GM12872 (cell line): ENCODE measurements around the gene HERC5.

Experiments used
- TF ChIP-seq, protein P1 (sequence below): IDR thresholded peaks from 3 replicates; pipeline ENCODE4 v1.5.1; 2011; ENCODE audit warnings: low read depth, mild to moderate bottlenecking, low read length, moderate library complexity; ENCODE audit not compliant: insufficient read depth

Gene HERC5

GRCh38 chr4:88535090-88535755 lies 78.3 kb downstream of the HERC5 start:
- TF ChIP-seq, protein P1, sequence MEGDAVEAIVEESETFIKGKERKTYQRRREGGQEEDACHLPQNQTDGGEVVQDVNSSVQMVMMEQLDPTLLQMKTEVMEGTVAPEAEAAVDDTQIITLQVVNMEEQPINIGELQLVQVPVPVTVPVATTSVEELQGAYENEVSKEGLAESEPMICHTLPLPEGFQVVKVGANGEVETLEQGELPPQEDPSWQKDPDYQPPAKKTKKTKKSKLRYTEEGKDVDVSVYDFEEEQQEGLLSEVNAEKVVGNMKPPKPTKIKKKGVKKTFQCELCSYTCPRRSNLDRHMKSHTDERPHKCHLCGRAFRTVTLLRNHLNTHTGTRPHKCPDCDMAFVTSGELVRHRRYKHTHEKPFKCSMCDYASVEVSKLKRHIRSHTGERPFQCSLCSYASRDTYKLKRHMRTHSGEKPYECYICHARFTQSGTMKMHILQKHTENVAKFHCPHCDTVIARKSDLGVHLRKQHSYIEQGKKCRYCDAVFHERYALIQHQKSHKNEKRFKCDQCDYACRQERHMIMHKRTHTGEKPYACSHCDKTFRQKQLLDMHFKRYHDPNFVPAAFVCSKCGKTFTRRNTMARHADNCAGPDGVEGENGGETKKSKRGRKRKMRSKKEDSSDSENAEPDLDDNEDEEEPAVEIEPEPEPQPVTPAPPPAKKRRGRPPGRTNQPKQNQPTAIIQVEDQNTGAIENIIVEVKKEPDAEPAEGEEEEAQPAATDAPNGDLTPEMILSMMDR = no peak

GRCh38 chr4:88537709-88538108 lies 80.8 kb downstream of the HERC5 start:
- TF ChIP-seq, protein P1 = no peak

DNA sequence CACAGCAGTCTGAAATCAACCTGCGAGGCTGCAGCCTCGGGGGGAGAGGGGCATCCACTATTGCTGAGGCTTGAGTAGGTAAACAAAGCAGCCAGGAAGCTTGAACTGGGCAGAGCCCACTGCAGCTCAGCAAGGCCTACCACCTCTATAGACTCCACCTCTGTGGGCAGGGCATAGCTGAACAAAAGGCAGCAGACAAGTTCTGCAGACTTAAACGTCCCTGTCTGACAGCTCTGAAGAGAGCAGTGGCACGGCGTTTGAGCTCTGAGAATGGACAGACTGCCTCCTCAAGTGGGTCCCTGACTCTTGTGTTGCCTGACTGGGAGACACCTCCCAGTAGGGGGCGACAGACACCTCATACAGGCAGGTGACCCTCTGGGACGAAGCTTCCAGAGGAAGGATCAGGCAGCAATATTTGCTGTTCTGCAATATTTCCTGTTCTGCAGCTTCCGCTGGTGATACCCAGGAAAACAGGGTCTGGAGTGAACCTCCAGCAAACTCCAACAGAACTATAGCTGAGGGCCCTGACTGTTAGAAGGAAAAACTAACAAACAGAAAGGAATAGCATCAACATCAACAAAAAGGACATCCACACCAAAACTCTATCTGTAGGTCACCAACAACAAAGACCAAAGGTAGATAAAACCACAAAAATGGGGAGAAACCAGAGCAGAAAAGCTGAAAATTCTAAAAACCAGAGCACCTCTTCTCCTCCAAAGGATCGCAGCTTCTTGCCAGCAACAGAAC lies 82.6 kb downstream of the HERC5 start:
- TF ChIP-seq, protein P1 = peak; percentile 70

GRCh38 chr4:88549815-88550214 lies 92.9 kb downstream of the HERC5 start:
- TF ChIP-seq, protein P1 = no peak
